HG02885 (cell line): ENCODE measurements around the gene RILP.

Experiments used
- ATAC-seq: cut with Tn5 transposase; IDR thresholded peaks from one replicate; pipeline ENCODE4 v1.9.1; 2021; ENCODE audit warnings: mild to moderate bottlenecking; ENCODE audit not compliant: unreplicated experiment, poor library complexity

The RILP gene

DNA sequence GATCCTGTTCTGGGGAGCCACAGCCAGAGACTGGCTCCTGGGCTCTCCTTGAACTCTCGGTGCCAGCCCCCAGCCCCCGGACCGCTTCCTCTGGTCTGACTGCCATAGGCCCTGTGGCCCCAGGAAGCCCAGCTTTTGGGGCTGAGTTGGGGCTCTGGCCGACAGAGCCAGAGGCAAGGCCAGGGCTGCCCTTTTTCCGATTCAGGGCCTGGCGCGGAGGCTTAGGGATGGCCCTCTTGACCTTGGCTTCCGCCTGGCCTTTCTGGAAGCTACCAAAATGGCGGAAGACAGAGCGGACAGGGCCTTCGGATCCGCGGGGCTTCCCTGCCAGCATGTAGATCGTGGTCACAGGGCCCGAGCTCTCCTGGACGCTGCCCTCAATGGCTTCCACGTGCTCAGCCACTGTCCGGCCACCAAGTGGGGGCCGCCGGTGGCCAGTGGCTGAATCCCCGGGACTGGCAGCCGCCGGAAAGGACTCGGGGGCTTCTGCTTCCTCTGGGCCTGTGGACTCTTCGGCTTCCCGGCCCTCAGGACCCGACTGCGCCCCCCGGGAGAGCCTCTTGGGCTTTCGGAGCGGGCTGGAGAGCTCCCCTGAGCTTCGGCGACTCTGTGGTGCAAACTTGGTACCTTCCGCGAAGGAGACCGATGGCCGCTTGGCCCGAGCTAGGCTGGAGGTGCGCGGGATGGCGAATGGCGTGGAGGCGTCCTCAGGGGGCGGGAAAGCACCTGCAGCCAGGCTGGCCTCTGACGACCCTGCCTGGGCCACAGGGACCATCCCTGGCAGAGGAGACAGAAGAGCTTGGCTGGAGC, 14.6 kb downstream of the RILP start:
- no peak for ATAC-seq

DNA sequence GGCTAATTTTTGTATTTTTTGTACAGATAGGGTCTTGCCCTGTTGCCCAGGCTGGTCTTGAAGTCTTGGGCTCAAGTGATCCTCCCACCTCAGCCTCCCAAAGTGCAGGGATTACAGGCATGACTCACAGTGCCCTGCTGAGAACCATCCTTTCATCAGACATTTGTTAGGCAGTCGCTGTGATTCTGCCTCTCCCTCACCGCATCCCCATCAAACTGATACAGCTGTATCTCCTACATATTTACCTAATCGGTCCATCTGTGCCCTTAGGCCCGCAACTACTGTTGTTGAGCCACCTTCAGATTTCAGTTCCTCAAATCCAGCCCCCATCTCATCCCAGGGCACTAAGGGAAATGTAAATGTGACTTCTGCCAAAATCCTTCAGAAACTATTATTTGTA, 19.0 kb downstream of the RILP start:
- ATAC-seq: no peak

DNA sequence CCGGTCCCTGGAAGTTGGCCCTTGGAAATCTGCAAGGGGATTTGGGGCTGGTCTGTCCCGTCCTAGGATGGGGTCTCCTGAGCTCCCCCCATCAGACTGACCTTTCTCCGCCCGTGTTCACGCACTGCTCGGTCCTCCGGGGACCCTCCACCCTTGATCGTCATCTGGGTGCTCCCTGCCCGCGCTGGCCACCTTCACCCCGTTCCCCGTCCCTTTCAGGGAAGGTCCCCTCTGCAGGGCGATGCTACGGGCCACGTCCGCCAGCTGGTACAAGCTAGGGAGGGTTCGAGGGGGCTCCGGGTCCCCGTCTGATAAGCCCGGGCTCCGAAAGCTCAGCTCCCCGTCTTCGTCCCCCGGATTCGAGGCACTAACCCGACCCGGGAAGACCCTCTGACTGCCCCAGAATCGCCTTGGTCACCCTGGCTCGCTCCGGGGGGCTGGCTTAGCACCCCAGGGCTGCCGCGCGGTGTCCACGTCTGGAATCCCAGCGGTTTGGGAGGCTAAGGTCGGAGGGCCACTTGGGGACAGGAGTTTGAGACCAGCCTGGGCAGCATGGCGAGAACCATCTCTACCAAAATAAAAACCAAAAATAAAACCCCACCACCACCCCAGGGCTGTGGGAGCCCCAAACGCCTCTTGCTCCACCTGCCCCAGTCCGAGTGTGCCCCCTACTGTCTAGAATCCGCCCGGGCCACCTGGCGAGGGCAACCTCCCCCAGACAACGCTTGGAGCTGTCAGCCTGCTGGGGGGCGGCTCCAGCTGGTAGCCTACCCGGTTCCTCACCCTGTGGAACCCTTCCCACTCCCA, 20.0 kb downstream of the RILP start:
- no peak for ATAC-seq

DNA sequence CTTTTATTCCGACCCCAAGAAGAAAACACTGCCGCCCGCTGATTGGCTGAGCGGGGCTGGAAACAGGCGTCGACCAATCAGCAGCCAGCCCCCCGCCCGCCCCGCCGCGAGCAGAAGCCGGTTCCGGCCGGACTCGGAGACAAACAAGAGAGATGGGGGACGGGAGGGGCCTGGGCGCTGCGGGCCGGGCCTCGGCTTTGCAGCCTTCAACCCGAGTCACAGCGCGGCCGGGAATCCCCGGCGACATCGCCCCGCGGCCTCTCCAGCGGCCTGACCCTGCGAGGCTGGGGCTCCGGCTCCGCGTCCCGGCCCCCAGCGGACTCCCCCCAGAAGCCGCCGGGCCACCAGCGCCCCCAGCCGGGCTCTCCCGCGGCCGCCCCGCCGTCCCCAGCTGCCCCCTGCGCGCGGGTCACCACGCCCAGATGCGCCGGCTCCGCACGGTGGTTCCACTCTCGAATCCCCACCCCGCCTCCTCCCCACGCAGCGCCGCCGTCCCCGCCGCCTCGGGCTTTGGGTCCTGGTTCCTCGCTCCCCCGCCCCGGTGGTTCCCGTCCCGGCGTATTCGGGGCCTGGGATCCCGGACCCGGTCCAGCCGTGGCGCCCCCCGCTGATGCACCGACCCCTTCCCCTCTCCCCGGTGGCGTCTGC, 20.7 kb downstream of the RILP start:
- peak; percentile 60 for ATAC-seq

DNA sequence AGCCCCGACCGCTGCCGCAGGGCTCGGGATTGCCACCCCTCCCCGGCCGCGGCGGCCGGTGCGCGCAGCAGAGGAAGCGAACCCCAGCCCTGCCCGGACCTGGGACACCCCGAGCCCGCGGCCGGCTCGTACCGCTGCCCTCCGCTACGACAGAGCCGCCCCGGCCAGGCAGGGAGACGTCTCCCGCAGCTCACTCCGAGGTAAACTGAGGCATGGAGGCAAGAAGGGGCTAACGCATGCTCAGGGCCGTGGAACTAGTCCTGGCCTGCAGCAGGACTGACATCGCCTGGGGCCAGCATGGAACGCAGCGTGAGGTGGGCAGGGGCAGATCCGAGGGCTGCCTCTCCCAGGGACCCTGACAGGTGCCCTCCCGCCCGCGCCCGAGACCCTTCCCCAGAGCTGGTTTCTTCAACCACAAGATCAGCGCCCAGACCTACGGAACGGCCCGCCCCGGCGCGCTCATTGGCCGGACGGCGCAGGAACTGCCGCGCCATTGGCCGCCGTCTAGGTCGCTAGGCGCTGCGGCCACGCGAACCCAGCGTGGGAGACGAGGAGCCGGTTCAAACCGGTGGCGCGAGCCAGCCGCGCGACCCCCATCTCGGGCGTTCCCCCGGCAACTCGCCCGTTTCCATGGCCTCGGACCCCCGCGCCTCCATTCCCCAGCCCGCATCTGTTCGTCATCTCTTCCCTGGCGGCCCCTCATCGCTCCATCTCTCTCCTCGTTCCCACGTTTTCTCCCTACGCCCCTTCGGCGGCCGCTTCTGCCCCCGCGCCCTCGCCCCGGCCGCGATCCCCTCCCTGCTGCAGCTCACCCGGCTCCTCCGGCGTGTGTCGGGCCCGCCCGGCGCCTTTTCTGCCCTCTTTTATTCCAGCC, 21.4 kb downstream of the RILP start, which contains the start of gene SLC43A2:
Gene SLC43A2, minus strand, starts transcription at position 853 of the 874 bp plus-strand sequence. CDS start 960 bp downstream, outside the sequence.
- ATAC-seq: peak; percentile 71

DNA sequence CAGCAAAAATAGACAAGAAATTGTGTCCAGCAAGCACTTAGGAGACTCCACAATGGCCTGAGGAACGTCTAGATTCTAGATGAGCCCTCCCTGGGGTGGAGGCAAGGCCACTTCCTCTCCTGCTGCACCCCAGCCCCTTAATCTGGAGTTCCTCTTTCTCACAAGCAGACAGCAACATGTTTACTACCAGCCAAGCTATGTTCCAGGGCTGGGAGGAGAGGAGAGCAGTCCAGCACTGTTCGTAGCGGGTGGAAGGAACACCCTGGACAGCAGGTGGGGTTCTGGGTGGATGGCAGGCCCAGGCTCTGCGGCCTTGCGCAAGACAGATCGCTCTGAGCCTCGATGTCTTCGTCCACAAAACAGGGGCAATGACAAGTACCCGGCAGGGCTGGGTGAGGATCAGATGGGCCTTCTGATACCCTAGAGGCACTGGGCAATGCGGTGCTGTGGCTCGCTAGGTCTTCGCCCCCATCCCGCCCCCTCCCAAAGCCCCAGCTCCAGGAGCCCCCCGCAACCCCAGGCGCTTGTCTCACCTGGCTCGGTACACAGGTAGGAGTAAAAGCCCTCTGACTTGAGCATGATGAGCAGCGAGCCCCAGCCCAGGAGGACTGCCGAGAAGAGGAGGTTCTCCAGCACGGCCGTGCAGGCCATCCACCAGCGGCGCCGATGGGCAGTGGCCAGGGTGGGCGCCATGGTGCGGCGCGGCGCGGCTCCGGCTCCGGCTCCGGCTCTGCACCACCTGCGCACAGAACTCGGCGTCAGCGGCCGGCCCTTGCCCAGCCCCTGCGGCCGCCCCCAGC, 22.3 kb downstream of the RILP start:
- no peak for ATAC-seq

DNA sequence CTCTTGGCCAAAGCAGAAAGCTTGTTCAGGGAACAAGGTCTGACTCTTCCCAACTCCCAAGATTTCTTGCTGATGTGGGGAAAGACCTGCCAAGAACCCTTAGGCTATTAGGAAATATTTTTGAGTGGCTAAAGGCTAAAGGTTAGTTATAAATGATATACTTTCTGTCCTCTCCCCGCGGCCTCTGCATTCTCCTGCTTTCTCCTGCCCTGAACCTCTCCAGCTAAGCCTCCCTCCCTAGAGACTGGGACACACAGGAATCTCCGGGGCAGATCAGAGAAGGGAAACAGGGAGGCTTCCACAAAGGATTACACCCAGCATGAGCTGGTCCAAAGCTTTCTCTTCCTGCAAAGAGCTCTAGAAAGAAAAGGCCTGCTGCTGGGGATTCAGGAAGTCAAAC, 23.3 kb downstream of the RILP start:
- ATAC-seq: no peak

DNA sequence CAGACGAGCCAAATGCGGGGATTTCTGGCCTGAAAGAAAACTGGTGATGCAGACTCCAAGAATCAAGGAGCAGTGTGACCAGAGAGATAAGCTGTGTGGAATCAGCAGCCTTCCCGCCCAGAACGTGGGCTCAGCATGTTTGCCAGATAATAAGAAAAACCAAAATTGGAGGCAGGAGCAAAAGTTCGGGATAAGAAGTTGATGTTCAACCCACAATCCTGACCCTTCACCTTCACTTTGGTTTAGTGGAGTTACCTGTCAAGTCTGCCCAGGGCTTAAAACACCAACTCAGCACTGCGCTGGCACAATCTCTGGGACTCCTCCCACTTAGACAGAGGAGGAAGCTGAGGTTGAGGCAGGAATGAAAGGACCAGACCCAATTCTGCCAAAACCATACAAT, 24.1 kb downstream of the RILP start:
- ATAC-seq: no peak

DNA sequence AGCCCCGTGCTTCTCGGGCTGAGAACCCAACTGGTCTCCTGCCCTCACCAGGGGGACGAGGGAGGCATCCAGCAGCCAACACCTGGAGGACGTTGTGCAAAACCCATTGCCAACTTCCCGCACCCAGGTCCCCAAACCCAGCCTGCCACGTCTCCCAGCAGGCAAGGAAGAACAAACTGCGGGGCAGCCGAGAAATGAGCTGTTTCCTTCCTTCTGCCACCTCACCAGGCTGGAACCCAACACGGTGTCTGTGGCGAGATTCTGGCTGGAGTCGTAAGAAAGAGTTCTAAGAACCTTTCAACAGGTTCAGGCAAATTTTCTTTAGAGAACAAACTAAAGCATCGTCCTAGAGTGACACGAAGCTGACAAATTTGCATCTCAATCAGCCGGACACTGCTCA, 24.6 kb downstream of the RILP start:
- ATAC-seq: no peak

DNA sequence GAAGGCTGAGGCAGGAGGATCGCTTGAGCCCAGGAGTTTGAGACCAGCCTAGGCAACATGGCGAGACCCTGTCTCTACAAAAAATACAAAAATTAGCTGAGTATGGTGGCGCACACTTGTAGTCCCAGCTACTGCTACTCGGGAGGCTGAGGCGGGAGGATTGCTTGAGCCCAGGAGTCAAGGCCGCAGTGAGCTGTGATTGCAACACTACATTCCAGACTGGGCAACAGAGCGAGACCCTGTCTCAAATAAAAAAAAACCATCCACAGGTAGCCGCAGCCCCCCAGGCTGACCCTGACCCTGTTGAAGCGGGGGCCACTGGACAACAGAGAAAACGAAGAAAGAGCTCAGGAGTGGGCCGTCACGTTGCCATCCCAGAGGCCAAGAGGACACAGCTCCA, 25.0 kb downstream of the RILP start:
- ATAC-seq: no peak

DNA sequence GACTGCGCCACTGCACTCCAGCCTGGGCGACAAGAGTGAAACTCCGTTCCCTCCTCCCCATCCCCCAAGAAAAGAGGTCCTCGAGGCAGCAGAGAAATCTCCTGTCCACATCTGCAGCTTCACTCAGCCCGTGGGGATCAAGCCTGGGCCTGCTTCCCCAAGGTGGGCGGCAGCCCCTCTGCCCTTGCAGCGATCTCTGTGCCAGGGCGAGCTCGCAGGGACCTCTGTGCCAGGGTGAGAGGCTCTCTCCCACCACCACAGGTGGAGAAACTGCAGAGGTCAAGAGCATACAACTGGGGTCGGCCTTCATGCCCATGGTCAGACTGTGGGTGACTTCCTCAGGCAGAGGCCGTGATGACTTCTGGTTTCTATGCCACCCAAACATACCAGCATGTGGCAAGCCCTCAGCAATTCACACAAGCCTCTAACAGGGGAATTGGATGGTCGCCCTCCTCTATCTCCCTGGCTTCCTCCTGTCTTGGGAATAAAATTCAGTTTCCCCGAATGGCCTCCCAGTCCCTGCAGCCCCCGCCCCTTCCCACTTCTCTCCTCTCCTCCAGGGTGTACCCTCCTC, 26.5 kb downstream of the RILP start:
- no peak for ATAC-seq

DNA sequence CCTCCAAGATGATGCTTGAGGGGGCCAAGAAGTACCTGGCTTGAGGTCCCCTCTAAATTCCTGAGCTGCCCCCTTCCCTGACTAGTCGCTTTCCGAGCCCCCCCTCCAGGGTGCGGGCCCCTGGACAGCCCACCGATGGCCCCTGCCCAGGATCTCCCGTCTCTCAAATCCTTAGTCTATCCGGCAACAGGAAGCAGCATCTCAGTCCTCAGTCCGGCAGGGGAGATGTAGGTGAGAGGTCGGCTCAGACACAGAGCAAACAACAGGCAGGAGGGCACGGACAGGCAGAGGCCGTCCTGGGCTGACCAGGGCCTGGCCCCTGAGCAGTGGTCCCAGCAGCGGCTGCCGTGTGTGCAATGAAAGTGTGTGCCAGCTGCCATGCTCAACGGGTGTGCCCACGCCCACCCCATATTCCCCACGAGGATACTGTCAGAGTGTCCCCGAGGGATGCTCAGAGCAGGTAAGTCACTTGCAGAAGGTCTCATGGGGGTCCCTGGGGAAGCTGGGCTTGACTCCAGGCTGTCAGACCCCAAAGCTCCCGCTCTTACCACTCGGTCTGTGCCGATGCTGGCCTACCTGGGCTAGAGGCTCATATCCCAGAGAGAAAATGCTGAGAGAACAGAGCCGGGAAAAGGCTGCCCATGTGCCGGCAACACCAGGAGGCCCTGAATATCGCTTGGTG, 28.3 kb downstream of the RILP start:
- ATAC-seq: no peak

DNA sequence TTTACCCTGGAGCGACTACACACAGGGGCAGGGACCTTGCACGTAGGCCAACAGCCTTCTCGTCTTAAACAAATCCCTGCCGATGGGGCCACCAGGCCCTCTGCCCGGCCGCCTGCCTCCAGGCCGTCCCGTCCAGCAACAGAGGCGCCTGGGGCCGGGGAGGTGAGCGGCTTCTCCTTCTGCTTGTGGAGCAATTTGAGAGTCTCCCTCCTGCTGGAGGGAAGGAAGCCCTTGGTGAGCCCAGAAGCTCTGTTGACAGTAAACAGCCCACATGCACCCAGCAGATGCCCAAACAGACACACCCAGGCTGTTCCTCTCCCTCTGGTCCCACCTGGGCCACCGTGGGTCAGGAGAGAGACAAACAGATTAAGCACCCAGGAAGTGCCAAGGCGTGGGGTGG, 29.2 kb downstream of the RILP start:
- no peak for ATAC-seq

DNA sequence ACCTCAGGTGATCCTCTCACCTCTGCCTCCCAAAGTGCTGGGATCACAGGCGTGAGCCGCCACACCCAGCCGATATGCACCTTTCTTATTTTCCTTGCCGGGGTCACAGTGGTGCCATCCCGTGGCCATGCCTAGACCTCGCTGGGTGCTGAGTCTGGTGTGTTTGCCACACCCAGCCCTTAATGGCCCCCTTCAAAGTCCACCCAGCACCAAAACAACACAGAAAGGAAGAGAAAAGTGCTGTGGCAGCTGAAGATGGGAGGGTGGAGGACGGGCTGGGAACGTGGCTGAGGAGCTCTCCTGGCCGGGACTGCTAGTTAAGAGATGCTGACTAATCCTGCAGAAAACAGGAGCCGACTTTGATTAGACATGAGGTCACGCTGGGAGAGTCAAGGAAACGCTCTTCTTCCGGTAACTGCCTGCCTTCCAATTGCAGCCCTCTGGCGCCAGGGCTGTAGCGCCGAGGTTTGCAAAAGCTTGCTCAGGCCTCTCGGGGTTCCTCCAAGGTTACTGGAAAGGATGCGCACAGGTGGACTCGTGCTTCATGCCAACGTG, 32.0 kb downstream of the RILP start:
- no peak for ATAC-seq

DNA sequence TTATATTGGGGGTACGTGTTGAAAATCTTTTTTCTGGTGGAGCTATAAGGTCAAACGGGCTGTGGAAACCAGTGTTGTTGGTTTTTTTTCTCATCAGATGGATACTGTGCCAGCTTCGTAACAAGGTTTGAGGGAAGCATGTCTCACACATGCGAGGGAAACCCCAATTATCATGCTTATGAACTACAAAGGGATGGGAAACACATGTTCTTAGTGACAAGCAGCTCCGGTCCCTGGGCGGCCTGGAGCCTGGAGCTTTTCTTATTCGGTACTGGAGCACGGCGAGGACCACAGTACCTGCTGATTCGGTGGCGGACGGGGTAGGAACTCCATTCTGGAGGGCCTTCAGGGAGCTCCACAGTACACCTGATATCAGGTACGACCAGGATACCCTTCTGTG, 33.6 kb downstream of the RILP start:
- no peak for ATAC-seq

DNA sequence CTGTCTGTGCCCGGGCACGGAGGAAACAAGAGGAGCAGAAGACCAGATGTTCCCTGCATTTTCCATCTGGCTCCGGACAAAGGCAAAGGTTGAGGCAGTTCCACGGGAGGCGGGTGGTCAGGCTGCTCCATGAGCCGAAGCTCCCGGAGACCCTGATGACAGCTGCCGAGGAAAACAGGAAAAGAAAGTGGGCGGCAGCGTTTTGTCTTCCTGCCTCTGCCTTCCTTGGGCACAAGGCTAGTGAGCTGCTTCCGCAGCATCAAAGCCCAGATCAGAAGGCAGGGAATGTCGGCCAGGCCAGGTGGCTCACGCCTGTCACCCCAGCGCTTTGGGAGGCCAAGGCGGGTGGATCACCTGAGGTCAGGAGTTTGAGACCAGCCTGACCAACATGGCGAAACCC, 37.3 kb downstream of the RILP start:
- no peak for ATAC-seq

DNA sequence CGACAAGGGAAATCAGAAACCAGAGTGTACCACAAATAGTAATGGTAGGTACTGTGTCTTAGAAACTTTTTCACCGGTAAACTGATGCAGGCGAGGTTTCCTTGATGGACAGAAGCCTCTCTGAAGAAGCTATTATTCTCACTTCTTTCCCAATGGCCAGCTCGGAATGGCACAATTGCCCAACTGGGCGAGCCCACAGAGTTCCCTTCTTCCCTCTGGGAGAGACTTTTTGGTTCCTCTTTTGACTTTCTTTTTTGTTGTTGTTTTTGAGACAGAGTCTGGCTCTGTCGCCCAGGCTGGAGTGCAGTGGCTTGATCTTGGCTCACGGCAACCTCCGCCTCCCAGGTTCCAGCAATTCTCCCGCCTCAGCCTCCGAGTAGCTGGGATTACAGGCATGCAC, 38.0 kb downstream of the RILP start:
- ATAC-seq: no peak

DNA sequence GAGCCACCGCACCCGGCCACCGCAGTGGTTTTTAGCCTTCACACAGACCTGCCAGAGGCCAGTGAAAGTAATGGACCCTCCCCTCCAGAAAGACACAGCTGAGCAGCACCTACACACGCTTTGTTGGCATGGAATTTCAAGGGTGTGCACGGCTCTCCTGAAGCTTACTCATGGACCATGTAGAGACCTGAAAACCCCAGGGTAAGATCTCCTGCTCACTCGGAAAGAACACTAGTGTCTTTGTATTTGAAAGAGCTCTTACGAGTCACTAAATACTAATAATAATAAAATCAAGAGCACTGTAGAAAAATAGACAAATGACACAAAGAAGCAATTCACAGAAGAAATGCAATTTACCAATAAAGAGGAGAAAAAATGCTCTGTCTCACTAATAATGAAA, 41.0 kb downstream of the RILP start:
- ATAC-seq: no peak
